Measurements from ENCODE around the gene MAP6D1. TPM values are rescaled to one million over a fixed set of nuclear protein-coding genes. Genes with fewer than 3 reads are reported as not detected.

Gene MAP6D1
- total RNA-seq, 2 donors from 2014 or later: 17.3 to 22.3 TPM

DNA sequence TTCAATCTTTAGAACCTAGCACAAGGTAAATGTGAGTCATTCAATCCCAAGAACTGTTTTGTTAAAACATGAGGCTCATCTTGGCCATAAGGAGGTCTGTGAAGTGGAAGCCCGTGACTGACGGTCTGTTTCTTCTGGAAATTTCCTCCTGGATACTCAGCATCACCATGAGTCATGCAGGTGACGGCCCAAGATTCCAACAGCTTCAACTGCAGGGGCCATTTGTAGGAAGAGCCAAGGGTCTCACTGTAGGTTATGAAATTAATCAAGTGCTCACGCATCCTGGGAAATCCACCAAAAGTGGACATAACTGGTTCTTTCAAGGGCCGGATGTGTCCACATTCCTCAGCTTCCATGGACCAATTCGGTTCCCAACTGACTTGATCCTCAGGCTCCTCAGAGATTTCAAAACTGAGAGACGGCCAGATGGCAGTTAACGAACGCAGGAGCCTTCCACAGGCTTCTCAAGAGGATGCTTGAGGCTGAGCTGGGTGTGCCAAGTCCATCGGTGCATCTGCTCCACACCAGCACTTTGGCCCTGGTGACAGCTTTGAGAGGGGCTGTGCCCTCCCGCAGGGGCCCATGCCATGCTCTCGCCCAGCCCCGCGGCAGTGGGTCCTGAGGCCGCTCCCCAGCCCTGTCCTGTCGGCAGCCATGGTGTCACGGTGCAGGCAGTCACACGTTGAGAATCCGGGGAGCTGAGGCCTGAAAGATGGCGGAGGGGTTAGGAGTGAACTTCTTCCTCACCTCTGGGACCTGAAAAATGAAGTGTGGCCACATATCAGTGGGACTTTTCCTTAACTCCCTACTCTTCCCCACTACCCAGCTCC lies 8.5 kb downstream of the MAP6D1 start:
- 90% methylated on average over 20 of the region's 20 CpGs for WGBS
- no peaks in the 10 kb centered on the region for H3K36me3 ChIP-seq
- DNase-seq (ENCODE audit: low spot score): no peak
- intact Hi-C loops (cut with DNase I): no loop called here
- TF ChIP-seq POLR2AphosphoS5 (IDR thresholded peaks at IDR 0.05) (no peak), POLR2A (IDR thresholded peaks at IDR 0.05) (no peak)
- TF ChIP-seq, protein P1, sequence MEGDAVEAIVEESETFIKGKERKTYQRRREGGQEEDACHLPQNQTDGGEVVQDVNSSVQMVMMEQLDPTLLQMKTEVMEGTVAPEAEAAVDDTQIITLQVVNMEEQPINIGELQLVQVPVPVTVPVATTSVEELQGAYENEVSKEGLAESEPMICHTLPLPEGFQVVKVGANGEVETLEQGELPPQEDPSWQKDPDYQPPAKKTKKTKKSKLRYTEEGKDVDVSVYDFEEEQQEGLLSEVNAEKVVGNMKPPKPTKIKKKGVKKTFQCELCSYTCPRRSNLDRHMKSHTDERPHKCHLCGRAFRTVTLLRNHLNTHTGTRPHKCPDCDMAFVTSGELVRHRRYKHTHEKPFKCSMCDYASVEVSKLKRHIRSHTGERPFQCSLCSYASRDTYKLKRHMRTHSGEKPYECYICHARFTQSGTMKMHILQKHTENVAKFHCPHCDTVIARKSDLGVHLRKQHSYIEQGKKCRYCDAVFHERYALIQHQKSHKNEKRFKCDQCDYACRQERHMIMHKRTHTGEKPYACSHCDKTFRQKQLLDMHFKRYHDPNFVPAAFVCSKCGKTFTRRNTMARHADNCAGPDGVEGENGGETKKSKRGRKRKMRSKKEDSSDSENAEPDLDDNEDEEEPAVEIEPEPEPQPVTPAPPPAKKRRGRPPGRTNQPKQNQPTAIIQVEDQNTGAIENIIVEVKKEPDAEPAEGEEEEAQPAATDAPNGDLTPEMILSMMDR (IDR thresholded peaks at IDR 0.05): no peak
- no peaks in the 10 kb centered on the region for H3K27me3 ChIP-seq (replicated peaks; ENCODE audit: insufficient read depth)
- peaks cover 2% of the 10 kb centered on the region for H3K4me1 ChIP-seq (replicated peaks)
- no peak overlapping the region for H3K4me3 ChIP-seq
- no peaks in the 10 kb centered on the region for H3K9me3 ChIP-seq
- no peak overlapping the region for H3K27ac ChIP-seq

DNA sequence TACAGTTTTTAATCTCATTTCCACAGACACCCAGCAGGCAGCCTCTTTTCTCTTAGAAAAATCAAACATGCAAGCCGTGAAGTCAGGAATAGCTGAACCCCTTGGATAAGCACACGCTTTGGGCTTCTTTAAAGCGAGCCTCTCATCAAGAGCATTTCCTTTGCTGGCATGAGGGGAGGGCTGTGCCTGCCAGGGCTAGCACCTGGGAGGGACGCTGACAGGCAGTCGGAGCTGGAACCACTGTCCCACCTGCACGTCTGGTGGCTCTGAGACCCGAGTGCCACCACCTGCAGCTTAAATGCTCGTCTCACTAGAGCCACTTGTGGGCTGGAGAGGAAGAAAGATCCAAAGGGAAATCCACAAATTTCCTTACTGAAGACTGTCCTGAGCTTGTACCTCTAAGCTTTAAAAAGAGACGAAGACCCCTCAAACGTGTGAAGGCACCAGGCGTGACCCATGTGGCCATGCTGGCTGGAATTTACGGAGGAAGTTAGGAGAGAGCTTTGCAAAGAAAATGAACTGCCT lies 9.4 kb downstream of the MAP6D1 start:
- H3K27ac ChIP-seq: peak overlapping the region in 1 of 2 donors; percentile 55
- no peaks in the 10 kb centered on the region for H3K27me3 ChIP-seq (replicated peaks; ENCODE audit: insufficient read depth)
- H3K36me3 ChIP-seq: no peaks in the 10 kb centered on the region
- no peaks in the 10 kb centered on the region for H3K9me3 ChIP-seq
- H3K4me1 ChIP-seq (replicated peaks): peaks cover 2% of the 10 kb centered on the region
- intact Hi-C loops (cut with DNase I): no loop called here
- no peak overlapping the region for H3K4me3 ChIP-seq
- 70% methylated on average over 12 of the region's 12 CpGs for WGBS
- DNase-seq (ENCODE audit: low spot score): no peak
- TF ChIP-seq, protein P1 (IDR thresholded peaks at IDR 0.05): no peak
- TF ChIP-seq POLR2AphosphoS5 (IDR thresholded peaks at IDR 0.05) (no peak), POLR2A (IDR thresholded peaks at IDR 0.05) (no peak)

DNA sequence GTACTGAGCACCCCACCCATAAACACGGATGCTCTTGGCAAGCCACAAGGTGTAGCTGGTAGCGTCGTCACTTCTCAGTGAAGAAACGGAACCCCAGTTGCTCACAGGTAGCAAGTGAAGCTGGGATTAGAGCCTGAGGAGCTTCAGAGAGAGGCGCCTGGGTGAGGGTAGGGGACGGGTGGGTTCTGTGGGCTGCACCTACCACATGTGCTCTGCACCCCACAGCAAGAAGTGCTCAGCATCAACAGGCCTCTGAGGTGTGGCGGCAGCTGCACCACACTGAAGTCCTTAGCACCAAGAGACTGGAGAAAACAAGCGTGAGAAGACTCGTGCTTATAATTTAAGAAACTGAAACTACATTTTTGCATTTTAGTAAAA lies 9.8 kb downstream of the MAP6D1 start:
- Histone ChIP-seq H3K9me3 (no peaks in the 10 kb centered on the region), H3K27me3 (replicated peaks; ENCODE audit: insufficient read depth) (no peaks in the 10 kb centered on the region), H3K36me3 (no peaks in the 10 kb centered on the region), H3K4me3 (no peak overlapping the region), H3K27ac (peak overlapping the region; percentile 48 to 55), H3K4me1 (replicated peaks) (peaks cover 2% of the 10 kb centered on the region)
- intact Hi-C loops (cut with DNase I): no loop called here
- TF ChIP-seq POLR2A (IDR thresholded peaks at IDR 0.05) (no peak), POLR2AphosphoS5 (IDR thresholded peaks at IDR 0.05) (no peak)
- TF ChIP-seq, protein P1 (IDR thresholded peaks at IDR 0.05): no peak
- no peak for DNase-seq (ENCODE audit: low spot score)
- 74% methylated on average over 9 of the region's 9 CpGs for WGBS

DNA sequence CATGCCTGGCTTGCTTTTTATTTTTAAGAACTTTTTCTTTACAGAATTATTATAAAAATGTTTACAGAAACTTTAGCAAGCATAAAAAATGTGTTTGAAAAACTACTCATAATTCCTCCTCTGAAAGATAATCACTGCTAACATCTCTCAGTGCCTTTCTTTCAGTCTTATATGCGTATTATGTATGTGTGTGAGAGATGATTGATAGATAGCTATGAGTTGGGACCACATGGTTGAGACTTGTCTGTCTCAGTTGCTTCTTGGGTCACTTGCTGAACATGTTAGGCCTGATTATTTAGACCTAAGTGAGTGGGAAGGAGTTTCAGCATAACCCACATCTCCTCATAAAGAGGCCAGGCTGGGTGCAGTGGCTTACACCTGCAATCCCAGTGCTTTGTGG lies 11.1 kb downstream of the MAP6D1 start:
- no peaks in the 10 kb centered on the region for H3K27me3 ChIP-seq (replicated peaks; ENCODE audit: insufficient read depth)
- WGBS: 90% methylated on average over 1 of the region's 1 CpG
- no peaks in the 10 kb centered on the region for H3K9me3 ChIP-seq
- peak overlapping the region in 1 of 2 donors; percentile 29 for H3K27ac ChIP-seq
- H3K4me1 ChIP-seq (replicated peaks): peaks cover 2% of the 10 kb centered on the region
- intact Hi-C loops (cut with DNase I): no loop called here
- no peaks in the 10 kb centered on the region for H3K36me3 ChIP-seq
- DNase-seq (ENCODE audit: low spot score): no peak
- TF ChIP-seq POLR2AphosphoS5 (IDR thresholded peaks at IDR 0.05) (no peak), POLR2A (IDR thresholded peaks at IDR 0.05) (no peak)
- TF ChIP-seq, protein P1 (IDR thresholded peaks at IDR 0.05): no peak
- H3K4me3 ChIP-seq: no peak overlapping the region

Measured in prostate gland (tissue), 2 donors.